ENCODE measurements around the gene TOX4.

DNA sequence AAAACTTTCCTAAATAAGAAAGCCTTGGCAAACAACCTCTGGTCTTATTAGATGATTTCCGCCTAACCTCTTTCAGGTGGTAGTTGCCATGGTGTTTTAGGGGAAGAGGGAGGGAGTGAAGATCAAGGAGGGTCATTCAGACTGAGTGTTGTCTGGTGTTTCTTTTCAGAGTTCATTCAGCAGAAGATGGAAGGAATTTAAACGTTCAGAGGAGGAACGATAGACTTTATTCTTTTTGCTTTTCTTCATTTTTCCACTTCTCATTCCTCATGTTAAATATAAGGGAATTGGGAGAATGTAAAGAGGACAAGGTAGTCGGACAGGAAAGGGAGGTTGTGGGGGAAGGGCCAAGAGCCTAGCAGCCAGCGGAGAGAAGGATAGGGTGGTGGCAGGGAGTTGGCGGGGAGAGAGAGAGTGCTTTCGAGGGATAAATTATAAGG, 66.5 kb downstream of the TOX4 start:
- TF ChIP-seq, protein P1, sequence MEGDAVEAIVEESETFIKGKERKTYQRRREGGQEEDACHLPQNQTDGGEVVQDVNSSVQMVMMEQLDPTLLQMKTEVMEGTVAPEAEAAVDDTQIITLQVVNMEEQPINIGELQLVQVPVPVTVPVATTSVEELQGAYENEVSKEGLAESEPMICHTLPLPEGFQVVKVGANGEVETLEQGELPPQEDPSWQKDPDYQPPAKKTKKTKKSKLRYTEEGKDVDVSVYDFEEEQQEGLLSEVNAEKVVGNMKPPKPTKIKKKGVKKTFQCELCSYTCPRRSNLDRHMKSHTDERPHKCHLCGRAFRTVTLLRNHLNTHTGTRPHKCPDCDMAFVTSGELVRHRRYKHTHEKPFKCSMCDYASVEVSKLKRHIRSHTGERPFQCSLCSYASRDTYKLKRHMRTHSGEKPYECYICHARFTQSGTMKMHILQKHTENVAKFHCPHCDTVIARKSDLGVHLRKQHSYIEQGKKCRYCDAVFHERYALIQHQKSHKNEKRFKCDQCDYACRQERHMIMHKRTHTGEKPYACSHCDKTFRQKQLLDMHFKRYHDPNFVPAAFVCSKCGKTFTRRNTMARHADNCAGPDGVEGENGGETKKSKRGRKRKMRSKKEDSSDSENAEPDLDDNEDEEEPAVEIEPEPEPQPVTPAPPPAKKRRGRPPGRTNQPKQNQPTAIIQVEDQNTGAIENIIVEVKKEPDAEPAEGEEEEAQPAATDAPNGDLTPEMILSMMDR (conservative IDR thresholded peaks at IDR 0.05 in 1 of 2, IDR thresholded peaks at IDR 0.05 in 1 of 2; ENCODE audit: extremely low read depth in 1 of 2, insufficient read depth in 1 of 2, low read depth in 1 of 2, low read length in 2 of 2): no peak
- no peak for TF ChIP-seq EZH2 (IDR thresholded peaks at IDR 0.05; ENCODE audit: borderline replicate concordance, low read length)

Measured in mammary epithelial cell (primary cell).